DND-41 (cell line): ENCODE measurements around the gene BACH2.

ENCODE experiments used
- ATAC-seq: fragments of 200-7000 bp; cut with Tn5 transposase; 3 replicates; pipeline ENCODE4 v1.9.1; 2021; ENCODE audit warnings: low read depth; ENCODE audit not compliant: insufficient read depth
- DNase-seq: peaks from one replicate; pipeline ENCODE4 v3.0.0-alpha.2; 2020
- H2AFZ ChIP-seq: 2 replicates; pipeline ENCODE4 v1.6.0; 2012; ENCODE audit warnings: low read depth, low read length
- H3K27ac ChIP-seq: 2 replicates; pipeline ENCODE4 v1.5.1; 2012; ENCODE audit warnings: low read length, inconsistent platforms
- H3K27me3 ChIP-seq: fragments of 200-600 bp; sonication (generic); 2 replicates; pipeline ENCODE4 v1.6.0; 2012; ENCODE audit warnings: low read length, mild to moderate bottlenecking, inconsistent platforms; ENCODE audit not compliant: insufficient read depth, poor library complexity
- H3K36me3 ChIP-seq: 2 replicates; pipeline ENCODE4 v1.5.1; 2012; ENCODE audit warnings: low read length, inconsistent platforms; ENCODE audit not compliant: insufficient read depth
- H3K4me1 ChIP-seq: 2 replicates; pipeline ENCODE4 v1.5.1; 2012; ENCODE audit warnings: mild to moderate bottlenecking, low read length; ENCODE audit not compliant: insufficient read depth
- H3K4me2 ChIP-seq: 2 replicates; pipeline ENCODE4 v1.6.0; 2012; ENCODE audit warnings: mild to moderate bottlenecking, moderate library complexity, low read length, inconsistent platforms; ENCODE audit not compliant: insufficient read depth
- H3K4me3 ChIP-seq, 2 experiments: fragments of 200-600 bp in 1 of 2; shearing (Covaris generic) in 1 of 2; 2 replicates each; pipeline ENCODE4 v1.5.1; 2012 to 2016; ENCODE audit warnings: inconsistent platforms in 2 of 2, low read length in 2 of 2, mild to moderate bottlenecking in 2 of 2, low read depth in 1 of 2, moderate library complexity in 1 of 2
- H3K79me2 ChIP-seq: 2 replicates; pipeline ENCODE4 v1.6.0; 2012; ENCODE audit warnings: low read length, inconsistent platforms; ENCODE audit not compliant: insufficient read depth
- H3K9ac ChIP-seq: 2 replicates; pipeline ENCODE4 v1.6.0; 2012; ENCODE audit warnings: low read depth, mild to moderate bottlenecking, inconsistent platforms, low read length, moderate library complexity
- H3K9me3 ChIP-seq: 2 replicates; pipeline ENCODE4 v1.5.1; 2012; ENCODE audit warnings: low read length, moderate library complexity, mild to moderate bottlenecking, inconsistent platforms; ENCODE audit not compliant: insufficient read depth, severe bottlenecking
- H4K20me1 ChIP-seq: 2 replicates; pipeline ENCODE4 v1.6.0; 2012; ENCODE audit warnings: low read length; ENCODE audit not compliant: insufficient read depth
- CTCF ChIP-seq: IDR thresholded peaks from 2 replicates; pipeline ENCODE4 v1.5.1; 2012; ENCODE audit warnings: borderline replicate concordance, low read length, moderate library complexity, mild to moderate bottlenecking; ENCODE audit not compliant: poor library complexity, severe bottlenecking; ENCODE audit errors: extremely low read depth
- EZH2 ChIP-seq: IDR thresholded peaks from 3 replicates; pipeline ENCODE4 v1.6.1; 2012; ENCODE audit warnings: borderline replicate concordance, low read depth, mild to moderate bottlenecking, moderate library complexity, low read length, inconsistent platforms; ENCODE audit not compliant: severe bottlenecking

Gene BACH2

GRCh38 chr6:90315354-90315950, 18.8 kb upstream of the BACH2 start:
- Histone ChIP-seq H2AFZ (no peak overlapping the region), H3K27ac (no peak overlapping the region), H4K20me1 (no peaks in the 10 kb centered on the region), H3K9ac (no peak overlapping the region), H3K27me3 (no peaks in the 10 kb centered on the region), H3K4me1 (no peaks in the 10 kb centered on the region), H3K79me2 (no peaks in the 10 kb centered on the region), H3K36me3 (no peaks in the 10 kb centered on the region), H3K4me3 (no peak overlapping the region), H3K4me2 (no peak overlapping the region), H3K9me3 (no peaks in the 10 kb centered on the region)
- TF ChIP-seq EZH2 (no peak), CTCF (no peak)
- ATAC-seq (no peak), DNase-seq (no peak)

- no peaks in the 10 kb centered on the region for H3K27me3 ChIP-seq
- H3K4me2 ChIP-seq, result no peak overlapping the region
- H3K9me3 ChIP-seq, result no peaks in the 10 kb centered on the region
- ATAC-seq (no peak), DNase-seq (no peak)
- H3K4me1 ChIP-seq, result no peaks in the 10 kb centered on the region
- no peaks in the 10 kb centered on the region for H3K79me2 ChIP-seq
- H3K9ac ChIP-seq, result no peak overlapping the region
- TF ChIP-seq EZH2, result no peak
- no peak for TF ChIP-seq CTCF
- H3K36me3 ChIP-seq, result no peaks in the 10 kb centered on the region
- H3K4me3 ChIP-seq, result no peak overlapping the region
- H4K20me1 ChIP-seq, result no peaks in the 10 kb centered on the region
- no peak overlapping the region for H2AFZ ChIP-seq
- H3K27ac ChIP-seq, result no peak overlapping the region
These were observed 17.9 kb upstream of the BACH2 start for GRCh38 chr6:90314514-90314913.

- H3K4me3 ChIP-seq, result no peak overlapping the region
- TF ChIP-seq CTCF (no peak), EZH2 (no peak)
- no peaks in the 10 kb centered on the region for H3K36me3 ChIP-seq
- H2AFZ ChIP-seq, result no peak overlapping the region
- no peaks in the 10 kb centered on the region for H3K9me3 ChIP-seq
- no peaks in the 10 kb centered on the region for H3K27me3 ChIP-seq
- H3K27ac ChIP-seq, result no peak overlapping the region
- ATAC-seq, result no peak
- no peaks in the 10 kb centered on the region for H3K4me1 ChIP-seq
- no peak overlapping the region for H3K4me2 ChIP-seq
- no peak overlapping the region for H3K9ac ChIP-seq
- no peaks in the 10 kb centered on the region for H4K20me1 ChIP-seq
- DNase-seq, result no peak
- no peaks in the 10 kb centered on the region for H3K79me2 ChIP-seq
These were observed 14.9 kb upstream of the BACH2 start for GRCh38 chr6:90311569-90311968.
